GM19099 (cell line): ENCODE measurements around the gene MRPL45.

Experiments
- POLR2A ChIP-seq: IDR thresholded peaks from 3 replicates; pipeline ENCODE4 v1.6.1; 2011; ENCODE audit warnings: low read depth; ENCODE audit not compliant: insufficient read length; ENCODE audit errors: extremely low read depth

The MRPL45 gene

DNA sequence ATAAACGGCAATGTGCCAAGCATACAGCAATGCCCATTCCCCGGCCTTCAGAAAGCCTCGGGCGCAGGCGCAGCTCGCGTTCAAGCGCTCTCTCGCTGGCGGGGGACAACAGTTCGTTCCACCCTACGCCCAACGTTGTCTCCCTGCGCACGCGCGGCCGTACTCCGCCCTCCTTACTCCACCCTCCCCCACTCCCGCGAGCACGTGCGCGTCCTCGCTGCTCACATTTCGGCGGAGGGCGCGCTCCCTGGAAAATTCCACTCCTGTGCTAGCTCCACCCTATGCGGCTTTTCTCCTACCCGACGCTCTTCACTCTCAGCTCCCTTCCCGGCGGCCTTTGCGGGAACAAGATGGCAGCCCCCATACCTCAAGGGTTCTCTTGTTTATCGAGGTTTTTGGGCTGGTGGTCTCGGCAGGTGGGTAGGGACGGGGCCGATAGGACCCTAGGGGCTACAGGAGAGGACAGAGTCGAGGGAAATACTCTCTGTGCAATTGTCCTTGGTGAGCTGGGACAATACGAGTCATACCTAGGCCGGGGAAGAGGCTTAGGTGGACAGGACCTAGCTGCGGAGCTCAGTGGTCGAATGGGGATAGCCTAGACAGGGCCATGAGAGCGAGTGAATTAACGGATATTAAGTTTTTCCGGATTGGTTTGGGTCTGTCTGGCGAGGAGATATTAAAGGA lies at the start of gene MRPL45:
TSS of gene MRPL45 (plus strand) at position 335 of the 684 bp plus-strand sequence. CDS start at position 351, 16 bp downstream.
- TF ChIP-seq POLR2A = peak; percentile 46

DNA sequence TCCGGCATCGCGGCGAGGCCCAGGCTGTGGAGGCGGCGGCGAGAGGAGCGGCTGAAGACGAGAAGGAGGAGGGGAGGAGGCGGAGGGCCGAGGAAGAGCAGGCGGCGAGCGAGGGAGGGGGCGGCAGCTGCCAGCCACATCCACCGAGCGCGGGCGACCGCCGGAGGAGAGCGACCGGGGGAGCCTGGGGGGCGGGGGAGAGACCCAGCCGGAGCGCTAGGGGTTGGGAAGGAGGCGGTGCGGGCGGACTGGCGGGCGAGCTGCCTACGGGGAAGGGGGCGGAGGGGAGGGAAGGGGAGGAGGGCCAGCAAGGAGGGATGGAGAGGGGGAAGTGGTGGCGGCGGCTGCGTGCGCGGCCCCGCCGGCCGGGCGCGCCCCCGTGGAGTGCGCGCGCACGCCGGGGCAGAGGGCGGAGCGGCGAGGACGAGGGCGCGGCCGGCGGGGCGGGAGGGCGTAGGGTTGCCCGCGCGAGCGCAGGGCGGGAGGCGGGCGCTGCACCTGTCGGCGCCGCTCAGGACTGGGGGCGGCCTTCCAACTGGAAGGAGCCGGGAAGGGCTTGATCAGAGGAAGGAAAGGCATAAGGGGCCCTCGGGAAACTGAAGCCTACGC lies 39.9 kb upstream of the MRPL45 start:
- TF ChIP-seq POLR2A = peak; percentile 42

DNA sequence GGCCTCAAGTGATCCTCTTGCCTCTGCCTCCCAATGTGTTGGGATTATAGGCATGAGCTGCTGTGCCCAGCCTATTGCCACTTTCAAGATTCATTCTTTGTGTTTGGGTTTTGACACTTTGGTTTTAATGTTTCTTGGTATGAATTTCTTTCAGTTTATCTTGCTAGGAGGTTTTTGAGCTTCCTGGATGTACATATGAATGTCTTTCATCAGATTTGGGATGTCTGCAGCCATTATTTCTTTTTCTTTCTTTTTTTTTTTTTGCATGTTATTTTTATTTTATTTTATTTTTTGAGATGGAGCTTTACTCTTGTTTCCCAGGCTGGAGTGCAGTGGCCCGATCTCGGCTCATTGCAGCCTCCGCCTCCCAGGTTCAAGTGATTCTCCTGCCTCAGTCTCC lies 18.5 kb downstream of the MRPL45 start:
- TF ChIP-seq POLR2A = no peak

DNA sequence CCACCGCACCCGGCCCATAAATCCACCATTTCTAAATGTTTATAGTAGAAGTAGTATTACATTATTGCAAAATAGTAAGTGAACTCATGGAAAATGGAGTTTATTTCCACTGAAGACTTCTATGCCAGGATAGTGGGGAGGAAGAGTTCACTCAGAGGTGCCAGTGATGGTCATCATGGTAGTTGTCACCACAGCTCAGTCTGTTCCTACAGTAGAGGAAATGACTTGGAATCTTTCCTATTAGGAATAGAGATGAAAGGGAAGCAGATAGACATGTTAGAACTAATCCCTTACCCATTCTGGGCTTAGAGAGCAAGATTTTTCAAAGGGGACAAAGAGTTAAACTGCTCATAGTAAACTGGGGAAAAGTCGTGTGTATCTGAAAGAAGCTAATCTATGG lies 20.1 kb downstream of the MRPL45 start:
- TF ChIP-seq POLR2A = no peak

DNA sequence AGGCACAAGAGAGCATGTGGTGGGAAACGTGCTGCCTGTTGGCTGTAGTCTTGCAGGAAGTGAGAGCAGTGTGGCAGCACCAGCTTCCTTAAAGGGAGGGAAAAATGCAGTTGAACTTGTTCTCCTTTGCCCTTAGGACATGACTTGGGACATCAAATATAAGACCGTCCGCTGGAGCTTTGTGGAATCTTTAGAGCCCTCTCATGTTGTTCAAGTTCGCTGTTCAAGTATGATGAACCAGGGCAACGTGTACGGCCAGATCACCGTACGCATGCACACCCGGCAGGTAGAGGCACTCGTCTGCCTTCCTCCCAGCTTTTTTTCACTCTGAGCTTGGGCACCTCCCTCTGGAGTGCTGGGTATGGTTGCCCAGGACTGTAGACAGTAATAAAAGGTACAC lies 23.5 kb downstream of the MRPL45 start:
- no peak for TF ChIP-seq POLR2A

DNA sequence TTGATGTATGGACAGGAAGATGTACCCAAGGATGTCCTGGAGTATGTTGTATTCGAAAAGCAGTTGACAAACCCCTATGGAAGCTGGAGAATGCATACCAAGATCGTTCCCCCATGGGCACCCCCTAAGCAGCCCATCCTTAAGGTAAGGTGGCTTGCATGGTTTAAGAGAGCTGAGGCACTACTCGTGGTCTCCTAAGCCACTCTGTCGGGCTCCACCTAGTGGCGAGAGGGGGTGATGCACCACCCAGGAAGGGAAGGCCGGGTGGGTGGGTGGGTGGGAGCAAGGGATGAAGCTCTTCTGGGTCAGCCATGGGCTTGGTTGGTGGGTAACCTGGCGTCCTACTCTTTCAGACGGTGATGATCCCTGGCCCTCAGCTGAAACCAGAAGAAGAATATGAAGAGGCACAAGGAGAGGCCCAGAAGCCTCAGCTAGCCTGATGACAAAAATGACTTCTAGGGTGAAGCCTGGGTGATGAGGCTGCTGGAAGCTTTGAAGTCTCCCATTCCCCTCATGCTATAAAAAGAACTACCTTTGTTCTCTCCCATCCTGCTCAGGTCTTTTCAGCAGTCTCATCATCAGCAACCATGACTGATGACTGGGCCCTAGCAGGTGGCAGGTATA lies 25.3 kb downstream of the MRPL45 start:
- no peak for TF ChIP-seq POLR2A

DNA sequence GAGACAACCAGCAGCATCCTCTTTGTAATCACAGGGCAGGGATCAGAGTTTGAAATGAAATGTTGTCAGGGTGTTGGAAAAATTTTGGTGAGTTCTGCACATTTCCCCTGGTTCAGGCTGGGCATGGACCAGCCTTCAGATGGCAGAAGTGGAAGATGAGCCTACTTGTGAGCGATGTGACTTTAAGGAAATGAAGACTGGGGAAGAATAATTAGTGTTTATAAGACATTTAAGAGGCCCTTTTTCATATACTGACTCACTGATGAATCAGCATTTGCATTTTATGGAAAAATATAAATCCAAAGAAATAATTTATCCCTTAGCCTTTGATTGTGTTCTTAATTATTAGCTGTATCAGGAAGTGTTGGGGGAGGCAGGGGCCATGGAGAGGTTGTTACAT lies 25.9 kb downstream of the MRPL45 start:
- TF ChIP-seq POLR2A = no peak

DNA sequence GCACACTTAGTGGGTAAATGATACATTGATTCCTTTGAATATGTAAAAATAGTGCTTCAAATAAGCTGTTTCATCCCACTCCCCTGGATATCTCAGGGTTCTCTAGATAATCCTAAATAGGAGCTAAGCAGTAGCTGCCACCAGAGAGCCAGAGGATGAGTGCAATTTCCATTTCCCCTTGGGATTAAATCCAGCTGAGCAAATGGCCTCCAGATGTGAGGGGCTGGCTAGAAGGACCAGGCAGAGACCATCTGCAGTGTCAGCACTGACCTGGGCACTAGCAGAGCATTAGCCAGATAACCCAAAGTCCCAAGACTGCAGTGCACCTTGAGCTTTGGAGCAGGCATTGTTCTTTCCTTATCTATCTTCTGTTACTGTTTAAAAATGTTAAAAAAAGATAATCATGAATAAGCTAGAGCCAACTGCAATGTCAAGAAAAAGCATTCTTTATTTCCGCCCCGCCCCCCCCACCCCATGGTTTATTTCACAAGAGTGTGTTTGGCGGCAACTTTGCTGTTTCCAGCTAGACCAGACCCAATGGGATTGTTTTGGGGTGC lies 27.3 kb downstream of the MRPL45 start:
- no peak for TF ChIP-seq POLR2A

DNA sequence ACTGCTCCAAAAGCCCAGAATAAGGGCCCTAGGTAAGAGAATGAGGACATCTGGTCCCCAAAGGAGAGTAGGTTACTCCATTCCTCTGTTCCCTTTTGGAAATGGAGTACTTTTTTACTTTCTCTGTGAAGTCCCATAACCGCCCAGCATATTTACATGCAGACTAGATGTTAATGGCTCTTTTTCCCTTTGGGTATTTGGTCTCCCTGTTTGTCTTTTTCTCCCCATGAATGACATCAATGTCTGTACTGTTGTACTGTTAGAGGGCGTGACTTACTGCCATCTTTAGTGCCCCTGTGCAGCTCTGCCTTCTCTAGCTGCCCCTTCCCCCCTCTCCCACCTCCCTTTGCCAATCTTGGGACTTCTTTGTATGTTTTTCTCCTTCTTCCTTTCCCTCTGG lies 27.8 kb downstream of the MRPL45 start:
- no peak for TF ChIP-seq POLR2A

DNA sequence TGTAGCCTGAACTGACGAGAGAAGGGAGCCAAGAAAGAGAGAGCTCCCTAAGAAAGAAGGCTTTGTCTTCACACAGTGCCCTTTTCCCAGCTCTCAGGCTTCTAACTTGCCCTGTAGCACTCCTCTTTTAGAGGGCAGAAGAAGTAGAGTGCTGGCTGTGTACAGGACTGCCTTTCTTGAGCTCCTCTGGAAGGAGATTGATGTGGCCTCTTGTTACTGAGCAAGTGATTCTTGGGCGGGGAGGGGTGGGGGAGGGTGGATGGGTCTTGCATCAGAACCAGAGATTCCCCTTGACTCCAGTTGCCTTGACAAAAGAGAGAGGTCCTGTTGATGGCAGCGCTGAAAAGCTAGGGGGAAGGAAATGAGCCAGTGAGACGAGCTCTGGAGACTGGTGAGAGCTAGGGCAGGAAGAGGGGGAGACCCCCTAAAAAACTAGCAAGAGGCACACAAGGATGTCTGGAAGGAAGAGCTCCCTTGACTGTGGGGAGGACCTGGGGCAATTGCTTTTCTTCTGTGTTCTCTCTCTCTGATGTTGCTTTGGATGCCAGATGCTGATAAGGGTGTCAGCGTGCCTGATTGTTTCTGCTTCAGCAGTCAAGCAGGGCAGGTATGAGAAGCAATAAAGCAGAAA lies 28.4 kb downstream of the MRPL45 start:
- no peak for TF ChIP-seq POLR2A

DNA sequence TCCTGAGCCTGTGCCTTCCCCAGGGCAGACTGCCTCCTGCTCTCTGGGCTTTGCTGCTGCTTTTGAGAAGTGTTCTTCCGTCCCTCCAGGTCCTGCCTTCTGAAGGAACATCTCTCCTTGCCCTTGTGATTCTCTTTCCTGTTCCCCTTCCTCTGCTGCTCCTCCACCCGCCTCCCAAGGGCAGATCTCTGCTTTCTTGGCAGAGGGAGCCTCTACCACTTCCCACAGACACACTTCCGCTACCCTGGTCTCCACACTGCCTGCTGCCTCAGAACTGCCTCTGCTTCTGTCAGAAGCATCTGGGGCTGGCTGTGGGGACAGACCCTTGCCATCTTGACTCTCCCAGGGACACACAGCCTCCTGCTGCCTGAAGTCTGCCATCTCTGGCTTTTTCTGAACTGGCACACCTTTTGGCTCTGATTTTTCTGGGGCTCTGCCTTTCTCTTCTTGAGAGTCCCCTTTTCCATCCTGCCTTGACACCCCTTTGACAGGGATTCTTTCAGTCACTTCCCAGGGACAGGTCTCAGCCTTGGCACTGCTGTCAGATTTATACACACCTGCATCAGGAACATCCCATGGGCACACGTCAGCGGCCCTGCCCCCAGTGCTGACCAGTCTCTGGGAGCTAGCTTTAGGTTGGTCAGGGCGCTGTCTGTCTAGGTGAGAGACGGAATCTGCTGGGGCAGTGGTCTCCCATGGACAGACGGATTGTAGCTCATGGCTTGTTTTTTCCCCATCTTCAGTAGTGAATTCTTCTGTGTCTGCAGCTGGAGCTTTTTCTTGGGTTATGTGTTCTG lies 30.2 kb downstream of the MRPL45 start:
- TF ChIP-seq POLR2A = no peak

DNA sequence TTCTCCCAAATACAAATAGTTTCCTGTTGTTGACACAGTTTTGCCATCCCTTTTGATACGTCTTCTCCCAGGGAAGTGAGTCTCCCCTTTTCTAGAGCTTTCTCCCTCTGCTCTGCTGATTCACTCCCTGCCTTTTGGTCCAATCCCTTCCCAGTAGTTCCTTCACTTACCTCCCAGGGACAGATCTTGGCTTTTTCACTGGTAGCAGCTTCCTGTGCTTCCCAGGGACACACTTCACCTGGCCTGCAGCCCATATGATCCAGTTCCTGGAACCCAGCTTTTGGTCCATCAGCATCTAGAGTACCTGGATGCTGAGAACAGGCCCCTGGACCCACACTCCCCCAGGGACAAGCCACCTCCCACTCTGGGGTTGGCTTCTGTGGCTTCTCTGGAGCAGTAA lies 31.0 kb downstream of the MRPL45 start:
- no peak for TF ChIP-seq POLR2A

DNA sequence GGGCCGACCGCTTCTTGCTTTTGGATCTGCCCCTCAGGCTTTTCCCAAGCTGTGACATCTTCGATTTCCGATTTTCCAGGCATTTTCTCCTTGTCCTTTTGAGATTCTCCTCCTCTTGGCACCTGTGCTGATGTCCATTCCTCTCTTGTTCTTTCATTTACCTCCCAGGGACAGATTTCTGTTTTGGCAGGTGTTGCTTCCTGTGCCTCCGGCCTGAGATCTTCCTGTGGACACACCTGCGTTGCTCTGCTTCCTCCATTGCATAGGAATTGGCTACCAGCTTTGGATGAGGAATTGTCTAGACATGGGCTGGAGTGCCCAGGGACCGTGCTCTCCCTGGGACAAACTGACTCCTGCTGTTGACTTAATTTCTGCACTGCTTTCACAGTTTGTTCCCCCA lies 31.7 kb downstream of the MRPL45 start:
- no peak for TF ChIP-seq POLR2A

DNA sequence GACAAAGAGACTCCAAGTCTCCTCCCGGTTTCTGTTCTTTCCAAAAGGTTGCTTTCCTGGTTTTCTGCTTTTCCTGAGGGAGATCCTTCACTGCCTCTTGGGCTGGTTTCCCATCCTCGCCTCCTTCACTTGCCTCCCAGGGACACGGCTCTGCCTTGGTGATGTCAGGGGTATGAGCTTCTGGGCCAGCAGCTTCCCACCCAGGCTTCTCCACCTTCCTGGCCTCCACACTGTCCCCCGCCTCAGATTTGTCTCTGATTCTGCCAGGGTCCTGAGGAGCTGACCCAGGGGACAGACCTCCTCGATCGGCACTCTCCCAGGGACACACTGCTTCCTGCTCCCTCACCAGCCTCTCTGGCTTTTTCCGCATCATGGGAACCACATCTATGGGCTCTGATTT lies 32.3 kb downstream of the MRPL45 start:
- TF ChIP-seq POLR2A = no peak
